Stimulated activated CD8-positive, alpha-beta memory T cell treated with anti-CD3 and anti-CD28 coated beads, Interleukin-12 subunit alpha, Interleukin-12 subunit beta, amount 100 ng/mL, for 1 hour (primary cell): Measurements from ENCODE around the gene C3AR1.
"Not testable (repeated sequence)": the region's sequence is repeated elsewhere in the genome, so short reads cannot be mapped to it uniquely, and the experiment has no call there.

Experiments
- DNase-seq: peaks from one replicate; pipeline ENCODE4 v3.0.0-alpha.2; 2020; ENCODE audit warnings: low read depth

C3AR1 gene

GRCh38 chr12:8065991-8066594, at the start of gene C3AR1:
Gene C3AR1, minus strand, starts transcription at chr12:8066359. Its CDS starts 6,174 bp downstream, at chr12:8060185.
- DNase-seq = no peak

DNA sequence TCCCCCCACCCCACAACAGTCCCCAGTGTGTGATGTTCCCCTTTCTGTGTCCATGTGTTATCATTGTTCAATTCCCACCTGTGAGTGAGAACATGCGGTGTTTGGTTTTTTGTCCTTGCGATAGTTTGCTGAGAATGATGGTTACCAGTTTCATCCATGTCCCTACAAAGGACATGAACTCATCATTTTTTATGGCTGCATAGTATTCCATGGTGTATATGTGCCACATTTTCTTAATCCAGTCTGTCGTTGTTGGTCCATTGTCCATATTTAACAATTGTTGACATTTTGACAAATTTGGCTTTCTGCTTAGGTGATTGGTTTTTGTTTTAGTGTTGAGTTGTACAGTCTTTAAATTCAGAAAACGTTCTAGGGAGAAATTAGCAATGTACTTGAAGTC, 47.0 kb upstream of the C3AR1 start:
- DNase-seq = not testable (repeated sequence)

- peak; percentile 59 for DNase-seq
These were observed 42.7 kb upstream of the C3AR1 start for GRCh38 chr12:8108808-8109398.

DNA sequence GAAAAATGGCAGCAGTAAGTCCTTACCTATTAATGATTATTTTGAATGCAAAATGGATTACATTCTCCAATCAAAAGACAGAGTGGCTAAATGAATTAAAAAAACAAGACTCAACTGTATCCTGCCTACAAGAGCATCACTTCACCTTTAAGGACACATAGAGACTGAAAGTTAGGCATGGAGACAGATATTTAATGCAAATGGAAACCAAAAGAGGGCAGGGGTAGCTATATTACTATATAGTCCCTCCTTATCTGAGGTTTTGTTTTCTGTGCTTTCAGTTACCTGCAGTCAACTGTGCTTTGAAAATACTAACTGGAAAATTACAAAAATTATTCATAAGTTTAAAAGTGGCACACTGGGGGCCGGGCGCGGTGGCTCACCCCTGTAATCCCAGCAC, 33.1 kb upstream of the C3AR1 start:
- no peak for DNase-seq

DNA sequence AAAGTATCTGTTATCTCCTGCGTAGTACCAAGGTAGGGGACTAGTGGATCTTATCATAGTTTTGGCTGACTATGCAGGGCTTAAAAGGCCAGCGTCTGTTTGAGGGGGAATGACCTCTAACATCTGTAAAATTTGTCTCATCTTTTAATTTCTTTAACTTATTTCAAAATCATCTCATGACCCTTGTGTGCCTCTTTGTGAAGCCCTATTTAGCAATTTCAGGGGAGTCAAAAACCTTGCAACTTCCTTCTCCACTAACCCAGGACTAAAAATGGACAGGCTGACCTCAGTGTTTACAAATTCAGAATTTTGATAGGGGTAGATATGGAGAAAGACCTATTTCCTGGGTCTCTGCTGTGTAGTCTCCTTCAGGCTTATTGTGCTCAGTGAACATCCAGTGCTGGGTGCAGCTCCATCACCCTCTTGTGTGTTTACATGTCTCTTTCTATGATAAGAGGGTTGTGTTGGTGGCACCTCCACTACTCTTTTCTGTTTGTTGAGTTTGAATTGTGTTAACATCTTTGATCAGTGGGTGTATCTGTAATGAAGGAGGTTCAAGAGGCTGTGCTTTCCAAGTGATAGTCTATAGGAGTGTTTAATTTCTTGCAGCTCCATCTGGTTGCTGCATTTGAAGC, 30.2 kb upstream of the C3AR1 start:
- DNase-seq = no peak

GRCh38 chr12:8093291-8093690, 27.1 kb upstream of the C3AR1 start:
- DNase-seq = no peak

- no peak for DNase-seq
These were observed 23.6 kb upstream of the C3AR1 start for GRCh38 chr12:8089716-8090115.

DNA sequence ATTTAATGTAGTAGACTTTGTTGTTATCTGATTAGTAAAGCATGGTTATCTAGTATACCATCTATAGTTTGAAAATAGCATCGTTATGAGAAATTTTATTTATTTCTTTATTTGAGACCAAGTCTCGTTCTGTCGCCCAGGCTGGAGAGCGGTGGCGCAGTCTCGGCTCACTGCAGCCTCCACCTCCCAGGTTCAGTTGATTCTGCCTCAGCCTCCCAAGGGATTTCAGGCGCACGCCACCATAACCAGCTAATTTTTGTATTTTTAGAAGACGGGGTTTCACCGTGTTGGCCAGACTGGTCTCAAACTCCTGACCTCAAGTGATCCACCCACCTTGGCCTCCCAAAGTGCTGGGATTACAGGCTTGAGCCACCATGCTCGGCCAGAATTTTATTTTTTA, 23.1 kb upstream of the C3AR1 start:
- not testable (repeated sequence) for DNase-seq

GRCh38 chr12:8088574-8088973, 22.4 kb upstream of the C3AR1 start:
- DNase-seq = no peak

DNA sequence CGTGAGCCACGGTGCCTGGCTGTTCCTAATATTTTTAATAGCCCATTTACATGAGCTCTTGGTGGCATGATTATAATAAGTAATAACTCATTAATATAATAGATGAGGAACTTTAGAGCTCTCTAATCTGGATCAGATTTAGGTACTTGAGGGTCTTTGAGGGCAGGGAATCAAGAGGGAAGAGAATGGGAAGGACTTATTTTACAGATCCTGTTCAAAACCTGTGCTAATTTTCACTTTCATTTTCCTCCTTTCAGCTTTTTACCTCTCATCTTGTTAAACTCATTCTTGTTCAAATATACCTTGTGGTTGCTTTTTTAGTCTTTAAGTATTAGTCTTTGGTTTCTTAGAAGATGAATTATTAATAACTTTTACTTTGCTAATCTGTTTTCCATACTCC, 21.5 kb upstream of the C3AR1 start:
- DNase-seq = no peak

- not testable (repeated sequence) for DNase-seq
These were observed 18.2 kb upstream of the C3AR1 start for GRCh38 chr12:8084351-8084750.

DNA sequence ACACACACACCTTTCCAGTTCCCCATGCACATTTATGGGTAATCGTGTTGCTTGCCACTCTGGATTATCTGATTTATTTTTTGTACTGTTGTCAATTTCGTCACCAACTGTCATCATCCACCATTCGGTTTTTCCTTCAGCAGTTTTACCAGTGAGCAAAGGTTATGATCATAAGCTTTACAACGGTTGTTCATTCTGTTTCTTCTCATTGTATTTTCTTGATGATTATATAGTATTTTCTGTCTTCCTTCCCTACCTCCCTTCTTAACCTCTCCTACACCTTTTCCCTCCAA, 16.6 kb upstream of the C3AR1 start:
- DNase-seq = no peak

- DNase-seq = no peak
These were observed 15.2 kb upstream of the C3AR1 start for GRCh38 chr12:8081251-8081920.

DNA sequence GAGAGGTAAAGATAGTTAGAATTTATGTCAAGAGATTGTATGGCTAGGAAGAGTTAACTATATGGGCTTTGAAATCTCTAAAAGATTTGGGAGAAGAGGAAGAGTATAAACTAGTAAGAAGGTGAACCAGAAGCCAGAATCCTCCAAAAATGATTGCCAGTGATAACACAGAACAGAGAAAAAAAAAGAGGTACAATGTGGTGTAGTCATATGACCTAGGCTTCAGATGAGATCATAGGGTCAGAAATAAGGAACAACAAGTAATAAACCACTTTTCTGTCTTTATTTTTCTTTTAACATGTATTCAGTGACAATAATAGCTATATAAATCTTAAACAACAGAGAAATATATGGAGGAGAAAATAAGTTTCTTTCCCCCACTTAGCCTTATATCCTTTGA, 14.0 kb upstream of the C3AR1 start:
- no peak for DNase-seq

DNA sequence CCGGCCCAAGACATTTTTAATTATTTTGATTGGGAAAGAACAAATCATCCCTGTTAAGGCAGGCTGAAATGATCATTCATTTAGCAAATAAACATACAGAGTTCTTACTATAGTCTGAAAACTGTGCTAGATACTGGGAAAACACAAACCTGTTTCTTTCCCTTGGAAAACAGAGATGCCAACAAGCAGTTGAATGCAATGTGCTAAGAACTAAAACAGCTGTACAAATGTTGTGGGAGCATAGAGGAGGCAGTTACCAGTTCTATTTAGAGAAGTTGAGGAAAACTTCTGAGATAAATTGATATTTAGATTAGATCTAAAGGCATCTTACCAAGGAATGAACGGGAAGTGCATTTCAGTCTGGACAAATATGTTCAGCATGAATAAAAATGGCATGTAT, 12.8 kb upstream of the C3AR1 start:
- no peak for DNase-seq

- DNase-seq = peak; percentile 33
These were observed 12.2 kb upstream of the C3AR1 start for GRCh38 chr12:8078398-8078797.

DNA sequence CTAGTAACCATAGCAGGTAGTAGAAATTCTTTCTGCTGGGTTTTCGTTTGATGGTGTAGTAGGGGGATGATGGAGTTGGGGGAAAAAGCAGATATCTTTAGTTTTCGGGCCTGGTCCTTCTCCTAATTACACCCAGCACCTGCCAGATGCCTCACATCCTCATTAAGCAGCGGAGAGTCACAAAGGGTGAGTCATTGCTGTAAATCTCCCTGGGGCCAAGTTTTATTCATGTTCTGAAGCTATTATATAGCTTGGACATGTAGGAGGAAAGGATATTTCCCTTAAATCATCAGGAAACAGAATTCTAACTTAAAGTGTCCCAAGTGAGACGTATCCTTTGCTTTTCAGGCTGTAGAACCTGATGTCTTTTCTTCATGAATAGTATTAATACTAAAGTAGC, 11.0 kb upstream of the C3AR1 start:
- no peak for DNase-seq

DNA sequence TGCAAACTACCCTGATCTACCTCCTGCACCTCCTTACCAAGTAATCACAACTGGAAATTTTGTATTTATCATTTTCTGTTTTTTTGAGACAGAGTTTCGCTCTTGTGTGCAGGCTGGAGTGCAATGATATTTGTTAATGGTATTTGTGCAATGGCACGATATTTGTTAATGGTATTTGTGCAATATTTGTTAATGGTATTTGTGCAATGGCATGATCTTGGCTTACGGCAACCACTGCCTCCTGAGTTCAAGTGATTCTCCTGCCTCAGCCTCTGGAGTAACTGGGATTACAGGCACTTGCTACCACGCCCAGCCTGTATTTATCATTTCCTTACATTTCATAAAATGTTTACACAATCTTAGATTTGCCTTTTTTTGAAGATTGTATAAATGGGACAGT, 10.2 kb upstream of the C3AR1 start:
- DNase-seq = no peak

DNA sequence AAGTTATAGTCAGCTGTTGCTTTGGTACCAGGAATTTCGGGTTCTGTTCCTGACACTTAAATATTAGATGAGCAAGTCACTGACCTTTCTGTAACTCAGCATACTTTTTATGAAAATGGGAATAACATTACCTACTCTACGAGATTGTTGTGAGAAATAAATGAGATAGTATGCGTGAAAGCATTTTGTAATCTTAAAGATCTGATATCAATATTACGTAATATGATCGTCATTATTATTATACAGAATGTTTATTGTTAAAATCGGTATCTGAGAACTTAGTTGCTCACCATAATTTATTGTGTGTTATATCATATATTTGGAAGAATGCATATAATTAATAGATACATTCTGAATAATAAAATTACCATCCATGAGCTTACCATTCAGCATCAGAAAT, 9.8 kb upstream of the C3AR1 start:
- DNase-seq = no peak

DNA sequence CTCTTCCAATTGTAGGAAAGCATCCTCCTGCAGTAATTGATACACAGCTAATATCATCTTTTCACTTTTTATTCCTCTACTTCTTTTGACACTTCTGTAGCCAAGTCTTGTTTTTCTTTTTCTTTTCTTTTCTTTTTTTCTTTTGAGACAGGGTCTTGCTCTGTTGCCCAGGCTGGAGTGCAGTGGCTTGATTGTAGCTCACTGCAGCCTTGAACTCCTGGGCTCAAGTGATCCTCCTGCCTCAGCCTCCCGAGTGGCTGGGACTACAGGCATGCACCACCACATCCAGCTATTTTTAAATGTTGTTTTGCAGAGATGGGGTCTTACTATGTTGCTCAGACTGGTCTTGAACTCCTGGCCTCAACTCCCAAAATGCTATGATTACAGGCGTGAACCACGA, 5.7 kb upstream of the C3AR1 start:
- DNase-seq = not testable (repeated sequence)

DNA sequence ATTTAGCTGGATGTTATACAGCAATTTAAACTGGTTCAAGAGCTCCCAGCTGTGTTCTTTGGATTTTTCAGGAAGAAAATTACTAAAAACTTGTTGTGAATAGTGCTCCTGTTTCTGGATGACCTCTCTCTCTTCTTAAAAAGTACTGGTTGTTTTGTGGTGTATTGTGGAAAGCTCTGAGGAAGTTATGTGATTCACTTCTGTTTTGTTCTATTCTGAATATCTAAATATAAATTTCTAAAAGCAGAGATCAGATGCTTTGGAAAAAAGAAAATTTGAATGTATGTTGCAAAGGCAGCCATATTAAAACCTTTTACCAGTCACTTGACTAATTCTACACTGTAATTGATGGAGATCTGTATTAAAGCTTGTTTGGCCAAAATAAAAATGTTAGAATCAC, 3.4 kb upstream of the C3AR1 start:
- DNase-seq = no peak

DNA sequence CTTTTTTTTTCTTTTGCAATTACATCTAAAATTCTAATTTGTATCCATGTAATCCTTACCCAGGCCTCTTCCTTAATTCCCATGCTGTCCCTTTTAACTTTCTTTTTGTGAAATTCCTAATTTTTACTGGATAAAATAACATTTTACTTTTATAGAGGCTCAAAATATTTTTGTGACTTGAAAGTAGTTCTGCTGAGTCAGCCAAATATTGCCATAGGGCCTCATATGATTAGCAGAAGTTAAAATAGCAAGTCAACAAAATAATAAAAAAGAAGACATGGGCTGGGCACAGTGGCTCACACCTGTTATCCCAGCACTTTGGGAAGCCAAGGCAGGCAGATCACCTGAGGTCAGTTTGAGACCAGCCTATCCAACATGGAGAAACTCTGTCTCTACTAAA, 2.0 kb downstream of the C3AR1 start:
- DNase-seq = no peak

- DNase-seq = no peak
These were observed 7.7 kb downstream of the C3AR1 start for GRCh38 chr12:8058506-8058905.

- DNase-seq = no peak
These were observed 8.3 kb downstream of the C3AR1 start for GRCh38 chr12:8057839-8058238.
